ENCODE data around the gene SYCP2L.
"Not testable (repeated sequence)": the region's sequence is repeated elsewhere in the genome, so short reads cannot be mapped to it uniquely, and the experiment has no call there.

SYCP2L gene

DNA sequence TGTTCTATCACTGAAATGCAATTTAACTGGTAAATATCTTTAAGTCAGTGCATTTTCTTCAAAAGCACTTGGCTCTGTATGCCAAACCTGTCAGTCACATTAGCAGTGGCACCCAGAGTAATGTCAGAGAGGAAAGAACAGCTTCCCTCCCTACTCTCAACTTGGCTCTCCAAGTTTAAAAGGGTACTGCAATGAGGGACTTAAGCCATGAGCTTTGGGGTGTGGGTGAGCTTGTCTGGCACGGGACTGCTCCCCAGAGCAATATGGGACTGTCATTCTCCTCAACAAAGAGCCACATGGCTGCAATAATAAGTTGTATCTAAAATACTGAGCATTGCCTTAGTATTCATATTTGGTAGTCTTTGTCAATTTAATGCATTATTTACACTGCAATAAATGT is 9.0 kb upstream of the SYCP2L start:
- no peak for DNase-seq

DNA sequence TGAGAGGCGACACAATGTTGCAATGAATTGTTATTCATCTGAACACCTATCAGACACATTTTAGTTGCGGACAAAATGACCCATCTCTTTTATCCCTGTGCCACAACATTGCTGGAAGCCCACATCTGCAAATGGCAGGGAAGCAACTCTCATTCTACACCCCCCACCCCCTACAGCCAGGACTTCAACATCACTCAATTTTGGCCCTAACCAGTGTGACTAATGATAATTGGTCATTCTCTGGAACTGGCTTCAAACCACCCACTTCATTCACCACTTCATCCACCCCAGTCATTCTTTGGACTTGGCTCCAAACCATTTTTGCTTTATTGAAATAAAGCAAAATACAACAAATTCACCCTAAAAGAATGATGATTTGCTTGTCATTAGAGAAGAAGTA is 6.5 kb upstream of the SYCP2L start:
- no peak for DNase-seq

DNA sequence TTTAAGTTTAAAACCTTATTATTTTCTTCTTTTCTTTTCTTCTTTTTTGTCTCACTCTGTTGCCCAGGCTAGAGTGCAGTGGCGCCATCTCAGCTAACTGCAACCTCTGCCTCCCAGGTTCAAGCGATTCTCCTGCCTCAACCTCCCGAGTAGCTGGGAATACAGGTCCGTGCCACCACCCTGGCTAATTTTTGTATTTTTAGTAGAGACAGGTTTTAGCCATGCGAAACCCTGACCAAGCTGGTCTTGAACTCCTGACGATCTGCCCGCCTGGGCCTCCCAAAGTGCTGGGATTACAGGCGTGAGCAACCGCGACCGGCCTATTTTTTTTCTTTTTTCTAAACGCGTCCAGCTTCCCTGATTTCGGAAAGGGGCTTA is 4.6 kb upstream of the SYCP2L start:
- DNase-seq: not testable (repeated sequence)

DNA sequence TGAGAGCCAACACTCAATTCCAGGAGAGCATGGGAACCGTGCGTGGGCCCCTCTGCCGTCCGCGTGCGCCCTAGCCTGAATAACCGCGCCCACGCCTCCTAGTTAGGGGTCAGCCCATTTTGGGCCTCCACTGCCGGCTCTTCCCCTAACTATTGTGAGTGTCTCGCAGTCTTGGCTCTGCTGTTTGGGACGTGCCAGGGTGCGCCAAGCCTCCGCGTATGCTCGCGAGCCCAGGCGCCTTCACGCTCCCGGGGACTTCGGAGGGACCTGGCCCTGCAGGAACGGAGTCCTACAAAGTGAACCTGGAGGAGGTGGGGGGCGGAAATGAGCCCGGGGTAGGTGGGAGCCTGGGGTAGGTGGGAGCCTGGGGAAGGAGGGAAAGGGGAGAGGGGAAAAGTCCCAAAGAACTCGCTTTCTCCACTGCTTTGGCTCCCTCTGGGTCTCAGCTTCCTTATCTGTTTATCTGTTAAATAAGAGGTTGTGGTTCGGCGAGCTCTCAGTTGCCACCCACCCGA is 4.1 kb upstream of the SYCP2L start:
- no peak for DNase-seq

DNA sequence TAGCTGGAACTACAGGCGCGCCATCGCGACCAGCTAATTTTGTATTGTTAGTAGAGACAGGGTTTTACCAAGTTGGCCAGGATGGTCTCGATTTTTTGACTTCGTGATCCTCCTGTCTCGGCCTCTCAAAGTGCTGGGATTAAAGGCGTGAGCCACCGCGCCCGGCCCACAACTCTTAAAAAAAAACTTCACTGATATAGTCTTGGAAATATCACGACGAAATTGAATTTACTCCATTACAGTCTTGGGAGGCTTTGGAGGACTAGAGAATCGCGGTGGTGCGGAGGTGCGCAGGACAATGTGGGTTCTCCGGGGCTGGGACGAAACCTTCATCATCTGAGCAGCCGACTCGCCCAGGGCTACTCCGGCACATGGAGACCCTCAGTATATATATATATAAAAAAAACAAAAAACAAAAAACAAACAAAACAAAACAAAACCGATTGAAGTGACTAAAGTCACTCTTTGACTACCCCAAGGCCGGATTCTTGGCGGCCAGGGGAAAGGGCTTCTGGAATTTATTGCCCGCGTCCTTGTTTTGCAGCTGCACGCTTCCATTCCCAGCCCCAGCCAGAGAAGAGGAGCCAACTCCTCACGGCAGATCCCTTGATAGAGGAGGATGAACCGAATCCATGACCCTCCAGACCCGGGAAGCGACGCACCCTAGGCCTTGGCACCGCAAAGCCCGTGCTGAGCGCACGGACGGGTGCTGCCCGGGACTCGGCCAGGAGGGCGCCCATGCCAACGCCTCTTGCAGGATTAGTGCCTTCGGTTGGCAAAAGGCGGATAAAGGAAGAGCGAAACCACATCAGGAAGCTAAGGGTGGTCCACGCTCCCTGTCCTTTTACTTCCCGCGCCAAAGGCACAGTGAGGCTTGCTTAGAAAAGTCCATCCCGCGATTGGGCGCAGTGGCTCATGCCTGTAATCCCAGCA is 3.3 kb upstream of the SYCP2L start:
- DNase-seq: no peak

DNA sequence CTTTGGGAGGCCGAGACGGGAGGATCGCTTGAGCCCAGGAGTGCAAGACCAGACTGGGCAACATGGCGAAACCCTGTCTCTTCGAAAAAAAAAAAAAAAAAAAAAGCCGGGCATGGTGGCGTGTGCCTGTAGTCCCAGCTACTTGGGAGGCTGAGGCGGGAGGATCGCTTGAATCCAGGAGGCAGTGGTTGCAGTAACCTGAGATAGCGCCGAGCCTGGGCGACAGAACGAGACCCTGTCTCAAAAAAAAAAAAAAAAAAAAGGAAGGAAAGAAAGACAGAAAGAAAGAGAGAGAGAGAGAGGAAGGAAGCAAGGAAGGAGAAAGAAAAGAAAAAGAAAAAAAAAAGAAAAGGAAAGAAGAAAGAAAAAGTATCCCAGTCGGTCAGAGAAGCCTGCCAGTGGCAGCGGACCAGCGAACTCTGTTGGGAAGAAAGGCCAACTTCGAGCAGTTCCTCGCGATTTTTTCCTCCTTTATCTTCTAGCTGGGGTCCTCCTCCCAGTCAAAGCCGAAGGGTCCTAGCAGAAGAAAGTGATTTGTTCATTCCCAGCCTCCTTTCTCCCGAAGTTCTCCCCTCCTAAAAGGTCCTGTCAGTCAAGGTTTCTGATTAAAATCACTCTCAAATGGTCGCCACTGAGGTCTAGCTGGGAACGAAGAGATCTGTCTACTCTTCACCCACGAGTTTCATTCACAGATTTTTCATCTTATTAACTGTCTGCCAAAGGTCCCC is 2.4 kb upstream of the SYCP2L start:
- DNase-seq: no peak

DNA sequence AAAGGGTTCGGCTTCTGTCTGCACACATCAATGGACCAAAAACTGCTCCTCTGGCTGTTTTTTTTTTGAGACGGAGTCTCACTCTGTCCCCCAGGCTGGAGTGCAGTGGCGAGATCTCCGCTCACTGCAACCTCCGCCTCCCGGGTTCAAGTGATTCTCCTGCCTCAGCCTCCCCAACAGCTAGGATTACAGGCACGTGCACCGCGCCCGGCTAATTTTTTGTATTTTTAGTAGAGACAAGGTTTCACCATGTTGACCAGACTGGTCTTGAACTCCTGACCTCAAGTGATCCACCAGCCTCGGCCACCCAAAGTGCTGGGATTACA is 524 bp upstream of the SYCP2L start:
- not testable (repeated sequence) for DNase-seq

DNA sequence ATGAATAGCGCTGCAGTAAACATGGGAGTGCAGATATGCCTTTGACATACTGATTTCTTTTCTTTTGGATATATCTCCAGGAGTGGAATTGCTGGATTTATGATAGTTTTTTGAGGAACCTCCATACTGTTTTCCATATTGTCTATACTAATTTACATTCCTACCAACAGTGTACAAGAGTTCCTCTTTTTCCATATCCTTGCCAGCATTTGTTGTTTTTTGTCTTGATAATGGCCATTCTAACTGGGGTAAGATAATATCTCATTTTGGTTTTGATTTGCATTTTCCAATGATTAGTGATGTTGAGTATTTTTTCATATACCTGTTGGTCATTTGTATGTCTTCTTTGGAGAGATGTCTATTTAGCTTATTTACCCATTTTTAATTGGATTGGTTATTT is 3.3 kb downstream of the SYCP2L start:
- DNase-seq: no peak

DNA sequence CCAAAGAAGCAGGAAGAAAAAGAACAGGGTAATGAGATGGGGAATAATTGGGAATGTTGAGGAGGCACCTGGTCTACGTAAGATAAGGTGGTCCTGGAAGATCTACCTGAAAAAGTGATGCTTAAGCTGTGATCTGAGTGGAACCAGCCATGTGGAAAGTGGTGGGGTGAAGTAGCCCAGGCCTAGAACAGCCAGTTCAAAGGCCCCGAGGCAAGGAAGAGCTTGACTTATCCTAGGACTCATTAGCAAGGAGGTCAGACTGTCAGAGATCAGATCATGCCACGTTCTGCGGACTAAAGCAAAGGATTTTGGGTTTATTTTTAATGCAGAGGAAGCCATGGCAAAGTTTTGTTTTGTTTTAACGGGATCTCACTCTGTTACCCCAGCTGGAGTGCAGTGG is 5.1 kb downstream of the SYCP2L start:
- no peak for DNase-seq

DNA sequence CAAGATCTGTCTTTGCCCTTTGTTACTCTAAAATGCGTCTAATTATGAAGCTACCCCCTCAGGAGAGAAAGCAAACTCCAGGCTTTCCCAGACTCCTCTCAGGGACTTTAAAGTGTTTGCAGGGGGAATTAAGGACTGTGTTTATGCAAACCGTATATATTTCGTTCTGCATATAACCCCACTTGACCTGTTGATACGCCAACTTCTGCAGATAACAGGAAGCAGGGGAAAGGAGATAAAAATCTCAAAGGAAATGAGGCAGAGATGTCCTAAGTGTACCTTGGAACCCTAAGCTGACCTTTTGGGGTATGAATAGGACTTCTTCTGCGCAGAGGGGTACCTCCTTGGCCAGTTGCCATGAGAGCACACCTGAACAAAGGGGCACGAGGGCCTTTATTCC is 8.1 kb downstream of the SYCP2L start:
- DNase-seq: no peak

DNA sequence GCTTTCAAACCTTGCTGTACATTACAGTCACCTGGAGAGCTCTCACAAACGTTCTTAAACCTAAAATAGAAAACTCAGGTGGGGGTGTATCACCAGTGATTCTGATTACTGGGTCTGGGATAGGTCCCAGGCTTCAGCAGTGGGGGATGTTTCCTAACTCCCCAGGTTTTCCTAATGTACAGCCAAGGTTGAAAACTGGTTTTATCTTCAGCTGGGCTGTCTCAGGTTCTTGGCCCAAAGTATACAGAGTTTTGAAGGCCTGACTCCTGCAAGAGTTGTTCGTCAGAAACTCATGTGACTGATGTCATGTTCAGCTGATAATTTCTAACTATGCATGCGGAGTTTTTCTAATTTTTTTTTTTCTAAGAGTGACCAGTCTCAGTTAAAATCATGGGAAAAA is 9.8 kb downstream of the SYCP2L start:
- DNase-seq: no peak

DNA sequence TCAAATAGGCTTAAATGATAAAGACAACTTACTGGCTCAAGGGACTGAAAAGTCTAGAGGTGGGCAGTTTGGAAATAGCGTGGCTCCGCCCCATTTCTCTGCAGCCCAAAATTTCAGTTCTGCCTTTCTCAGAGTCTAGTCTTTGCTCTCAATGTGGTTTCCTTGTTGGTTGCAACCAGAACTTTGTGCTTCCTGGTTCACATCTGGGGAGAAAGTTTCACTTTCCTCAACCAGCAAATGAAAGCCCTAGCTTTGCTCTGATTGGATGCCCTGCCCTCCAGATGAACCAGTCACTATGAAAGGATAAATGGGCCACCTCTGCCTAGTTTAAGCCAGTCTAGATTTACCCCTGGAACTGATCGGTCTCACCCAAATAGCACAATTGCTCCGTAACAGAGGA is 14.9 kb downstream of the SYCP2L start:
- peak in 10 of 56 donors; percentile 1 to 50 (median 8) for DNase-seq

DNA sequence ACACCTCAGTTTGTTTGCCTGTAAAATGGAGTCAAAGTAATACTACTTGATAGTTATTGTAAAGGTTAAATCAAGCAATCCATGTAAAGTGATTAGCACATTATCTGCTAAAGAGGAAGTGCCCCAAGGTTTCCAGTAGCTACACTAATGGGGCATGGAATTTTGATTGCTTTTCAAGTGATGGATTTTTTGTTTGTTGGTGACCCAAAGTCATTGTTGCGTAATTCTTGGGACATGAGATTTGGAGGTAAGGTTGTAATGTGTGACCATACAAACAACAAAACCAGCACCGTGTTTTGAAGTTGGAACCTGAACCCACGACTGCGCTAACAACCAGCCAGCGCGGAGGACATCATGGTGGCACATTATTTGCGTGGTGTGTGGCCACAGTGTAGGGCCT is 17.2 kb downstream of the SYCP2L start:
- no peak for DNase-seq

DNA sequence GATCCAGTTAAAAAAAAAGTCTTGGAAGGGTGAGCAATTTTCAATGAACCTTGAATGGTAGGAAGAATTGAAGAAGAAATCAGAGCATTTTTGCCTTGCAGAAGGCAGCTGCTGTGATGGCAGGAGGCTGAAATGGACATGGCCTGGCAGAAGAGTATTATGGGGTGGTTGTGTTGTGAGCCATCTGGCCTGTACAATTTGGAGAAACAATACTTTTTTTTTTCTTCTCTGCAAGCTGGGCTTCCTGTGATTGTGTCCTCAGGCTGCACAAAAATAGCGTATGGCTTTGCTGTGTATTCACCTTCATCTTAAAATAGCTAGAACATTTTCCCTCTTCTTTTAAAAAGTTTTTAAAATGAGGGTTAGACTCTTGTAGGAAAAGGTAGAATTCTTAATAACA is 21.4 kb downstream of the SYCP2L start:
- no peak for DNase-seq

DNA sequence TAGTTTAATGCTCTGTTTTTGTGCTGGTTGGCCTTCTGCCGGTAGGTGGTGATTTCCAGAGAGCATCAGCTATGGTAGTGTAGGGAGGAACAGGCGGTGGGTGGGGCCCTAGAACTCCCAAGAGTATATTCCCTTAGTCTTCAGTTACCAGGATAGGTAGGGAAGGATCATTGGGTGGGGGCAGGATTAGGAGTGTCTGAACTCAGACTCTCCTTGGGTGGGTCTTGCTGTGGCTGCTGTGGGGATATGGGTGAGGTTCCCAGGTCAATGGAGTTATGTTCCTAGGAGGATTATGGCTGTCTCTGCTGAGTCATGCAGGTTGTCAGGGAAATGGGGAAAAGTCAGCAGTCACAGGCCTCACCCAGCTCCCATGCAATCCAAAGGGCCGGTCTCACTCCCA is 32.7 kb downstream of the SYCP2L start:
- not testable (repeated sequence) for DNase-seq

DNA sequence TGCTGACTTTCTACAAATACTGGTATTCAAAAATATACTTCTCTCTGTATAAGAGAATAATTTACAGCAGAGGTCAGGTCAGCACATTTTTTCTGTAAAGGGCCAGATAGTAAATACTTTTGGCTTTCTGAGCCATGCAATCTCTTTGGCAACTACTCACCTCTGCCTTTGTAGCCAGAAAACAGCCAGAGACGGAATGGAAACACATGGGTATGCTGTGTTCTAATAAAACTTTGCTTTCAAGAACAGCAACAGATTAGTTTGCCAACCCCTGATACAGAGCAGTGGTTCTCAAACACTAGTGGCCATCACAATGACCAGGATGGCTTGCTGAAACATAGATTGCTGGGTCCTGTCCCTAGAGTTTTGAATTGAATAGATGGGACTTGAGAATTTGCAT is 46.3 kb downstream of the SYCP2L start:
- no peak for DNase-seq

DNA sequence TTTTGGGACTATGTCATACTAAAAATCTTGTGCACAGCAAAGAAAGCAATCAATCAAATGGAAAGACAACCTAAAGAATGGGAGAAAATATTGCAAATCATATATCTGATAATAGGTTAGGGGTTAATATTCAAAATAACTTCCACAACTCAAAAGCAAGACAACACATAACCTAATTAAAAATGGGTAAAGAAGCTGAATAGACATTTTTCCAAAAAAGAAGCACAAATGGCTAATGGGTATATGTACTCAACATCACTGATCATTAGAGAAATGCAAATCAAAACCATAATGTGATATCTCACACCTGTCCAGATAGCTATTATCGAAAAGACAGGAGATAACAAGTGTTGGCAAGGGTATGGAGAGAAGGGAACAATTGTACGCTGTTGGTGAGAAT is 53.0 kb downstream of the SYCP2L start:
- DNase-seq: no peak

DNA sequence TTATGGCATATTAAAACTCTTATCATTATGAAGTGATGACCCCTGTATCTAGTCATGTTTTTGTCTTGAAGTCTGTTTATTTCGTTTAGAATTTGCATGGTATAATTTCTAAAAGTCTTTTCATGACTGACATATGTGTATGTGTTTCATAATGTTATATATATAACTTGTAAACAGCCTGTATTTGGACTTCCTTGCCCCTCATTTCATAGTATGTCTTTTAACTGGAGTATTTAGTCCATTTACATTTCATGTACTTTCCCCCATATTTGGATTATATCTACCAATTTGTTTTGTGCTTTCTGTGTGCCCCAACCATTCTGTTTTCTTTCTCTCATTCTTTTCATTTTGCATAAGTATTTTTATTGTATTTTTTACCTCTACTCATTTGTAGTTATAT is 59.0 kb downstream of the SYCP2L start:
- DNase-seq: no peak

DNA sequence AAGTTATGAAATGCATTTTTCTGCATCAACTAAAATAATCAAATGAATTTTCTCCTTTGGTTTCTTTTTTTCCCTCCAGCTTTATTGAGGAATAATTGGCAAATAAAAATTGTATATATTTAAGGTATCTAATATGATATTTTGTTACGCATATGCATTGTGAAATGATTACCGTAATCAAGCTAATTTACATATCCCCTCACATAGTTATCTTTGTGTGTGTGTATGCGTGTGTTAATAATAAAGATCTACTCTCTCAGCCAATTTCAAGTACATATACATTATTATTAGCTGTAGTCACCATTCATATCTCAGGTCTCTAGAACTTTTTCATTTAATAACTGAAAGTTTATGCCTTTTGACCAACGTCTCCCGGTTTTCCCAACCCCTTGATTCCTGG is 61.1 kb downstream of the SYCP2L start:
- no peak for DNase-seq

DNA sequence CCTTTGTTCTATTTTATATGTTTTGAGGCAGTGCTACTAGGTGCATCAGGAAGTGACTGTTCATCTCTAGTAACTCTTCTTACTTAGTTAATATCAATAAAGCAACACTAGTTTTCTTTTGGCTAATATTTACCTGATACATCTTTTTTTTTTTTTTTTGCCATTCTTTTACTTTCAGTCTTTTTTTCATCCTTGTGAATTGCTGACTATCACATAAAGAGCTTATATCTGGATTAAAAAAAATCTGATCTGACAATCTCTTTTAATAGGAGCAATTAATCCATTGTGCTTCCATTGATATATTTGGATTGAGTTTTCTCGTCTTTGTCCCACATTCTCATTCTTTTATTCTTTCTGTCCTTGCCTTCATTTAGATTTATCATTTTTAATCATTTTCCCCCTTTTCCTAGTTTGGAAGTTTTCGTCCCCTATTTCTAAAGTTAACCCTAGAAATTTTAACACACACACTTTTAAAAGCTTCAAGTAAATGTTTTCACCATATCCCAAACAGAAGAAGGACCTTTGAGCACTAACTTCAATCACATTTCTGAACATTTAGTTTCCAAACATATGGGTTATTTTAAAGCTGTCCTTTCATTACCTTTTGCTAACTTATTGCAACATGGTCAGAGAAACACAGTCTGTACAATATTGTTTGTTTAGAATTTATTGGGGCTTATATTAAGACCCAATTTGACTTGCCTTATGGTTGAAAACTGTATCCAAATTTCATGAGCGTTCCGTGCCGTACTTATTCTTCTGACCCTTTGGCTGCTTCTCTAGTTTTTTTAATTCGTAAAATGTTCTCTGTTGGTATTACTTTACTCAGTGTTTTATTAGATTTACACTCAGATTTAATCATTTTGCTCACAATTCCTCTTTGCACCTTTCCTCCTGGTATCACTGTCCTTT is 63.0 kb downstream of the SYCP2L start:
- DNase-seq: no peak

DNA sequence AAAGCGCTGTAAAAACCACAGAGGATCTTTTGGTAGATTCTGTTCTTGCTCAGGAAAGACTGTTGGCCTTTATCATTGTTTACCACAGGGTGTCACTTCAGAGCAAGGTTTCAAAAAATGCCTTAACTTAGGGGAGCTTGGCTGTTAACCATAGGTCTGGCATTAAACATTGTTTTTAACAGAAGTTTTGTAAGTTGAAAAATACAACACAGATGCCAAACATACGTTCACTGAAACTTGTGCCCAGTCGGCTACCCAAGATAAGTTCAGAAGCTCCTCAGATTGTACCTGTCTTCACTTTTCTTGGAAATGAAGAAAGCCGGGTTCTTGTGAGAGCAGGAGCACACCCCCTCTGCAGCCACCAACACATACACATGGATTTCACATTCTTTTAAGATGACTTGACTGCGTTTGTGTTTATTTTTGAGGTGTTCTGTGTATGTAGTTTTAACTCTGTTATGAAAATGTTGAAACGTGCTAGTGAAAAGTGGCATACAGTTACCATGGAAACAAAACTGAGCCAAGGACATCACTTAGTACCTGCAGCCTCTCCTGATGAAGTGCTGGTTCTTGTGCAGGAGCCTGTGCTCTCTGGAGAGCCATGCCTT is 64.9 kb downstream of the SYCP2L start:
- DNase-seq: peak in 2 of 56 donors; percentile 1 to 16
